ENCODE measurements around the gene FBXW8.

- TF ChIP-seq CTCF (conservative IDR thresholded peaks at IDR 0.05 in 1 of 2, IDR thresholded peaks at IDR 0.05 in 1 of 2; ENCODE audit: extremely low read depth in 1 of 2, insufficient read depth in 1 of 2, low read depth in 1 of 2, low read length in 2 of 2) (no peak), EZH2 (IDR thresholded peaks at IDR 0.05; ENCODE audit: borderline replicate concordance, low read length) (no peak)
Measured at GRCh38 chr12:116881877-116882507, 28.8 kb upstream of the FBXW8 start.

All from mammary epithelial cell (primary cell).